CD4-positive, alpha-beta T cell treated with Interleukin-17A for 1 hour (primary cell): ENCODE data around the gene TAF4.

ENCODE experiments used
- DNase-seq: peaks from one replicate; pipeline ENCODE4 v3.0.0-alpha.2; 2020

TAF4 gene

GRCh38 chr20:62043131-62043914 is 22.4 kb downstream of the TAF4 start:
- no peak for DNase-seq

- DNase-seq = no peak
These were observed 23.5 kb downstream of the TAF4 start for GRCh38 chr20:62042025-62042820.

- no peak for DNase-seq
These were observed 24.7 kb downstream of the TAF4 start for GRCh38 chr20:62040933-62041332.

- DNase-seq = no peak
These were observed 25.2 kb downstream of the TAF4 start for GRCh38 chr20:62040381-62040922.

- DNase-seq = no peak
These were observed 25.9 kb downstream of the TAF4 start for GRCh38 chr20:62039738-62040137.

- DNase-seq = no peak
These were observed 32.9 kb downstream of the TAF4 start for GRCh38 chr20:62032609-62033368.

- DNase-seq = no peak
These were observed 34.1 kb downstream of the TAF4 start for GRCh38 chr20:62031462-62032092.

- DNase-seq = peak; percentile 38
These were observed 34.7 kb downstream of the TAF4 start for GRCh38 chr20:62030834-62031434.

- DNase-seq = no peak
These were observed 35.3 kb downstream of the TAF4 start for GRCh38 chr20:62030357-62030756.

- no peak for DNase-seq
These were observed 35.7 kb downstream of the TAF4 start for GRCh38 chr20:62029949-62030348.

- no peak for DNase-seq
These were observed 36.4 kb downstream of the TAF4 start for GRCh38 chr20:62029296-62029695.

- DNase-seq = no peak
These were observed 37.3 kb downstream of the TAF4 start for GRCh38 chr20:62028384-62028783.

GRCh38 chr20:62027698-62028321 is 37.9 kb downstream of the TAF4 start:
- no peak for DNase-seq

- no peak for DNase-seq
These were observed 38.6 kb downstream of the TAF4 start for GRCh38 chr20:62027116-62027515.

- DNase-seq = no peak
These were observed 39.2 kb downstream of the TAF4 start for GRCh38 chr20:62026564-62026856.

GRCh38 chr20:62025832-62026563 is 39.7 kb downstream of the TAF4 start:
- DNase-seq = peak; percentile 16

- no peak for DNase-seq
These were observed 40.3 kb downstream of the TAF4 start for GRCh38 chr20:62025394-62025793.

GRCh38 chr20:62023935-62024334 is 41.7 kb downstream of the TAF4 start:
- DNase-seq = no peak

- DNase-seq = no peak
These were observed 43.0 kb downstream of the TAF4 start for GRCh38 chr20:62022575-62023139.

GRCh38 chr20:62021793-62022385 is 43.8 kb downstream of the TAF4 start:
- no peak for DNase-seq
